Loucy (cell line): ENCODE data around the gene SMIM35.

Experiments used
- H2AFZ ChIP-seq: fragments of 200-600 bp; sonication (generic); 2 replicates; pipeline ENCODE4 v1.6.0; 2016; ENCODE audit warnings: antibody characterized with exemption, mild to moderate bottlenecking, low read length, moderate library complexity
- H3F3A ChIP-seq: fragments of 200-600 bp; 2 replicates; pipeline ENCODE4 v1.6.0; 2016; ENCODE audit warnings: antibody characterized with exemption, low read depth, mild to moderate bottlenecking
- H3K27me3 ChIP-seq: fragments of 200-600 bp; sonication (generic); 2 replicates; pipeline ENCODE4 v1.6.1; 2014; ENCODE audit warnings: low read length, mild to moderate bottlenecking; ENCODE audit not compliant: insufficient read depth, poor library complexity, severe bottlenecking
- H3K36me3 ChIP-seq: fragments of 200-600 bp; sonication (generic); 2 replicates; pipeline ENCODE4 v1.6.1; 2016; ENCODE audit warnings: low read length; ENCODE audit not compliant: insufficient read depth
- H3K4me1 ChIP-seq: fragments of 200-600 bp; sonication (generic); 2 replicates; pipeline ENCODE4 v1.5.1; 2014; ENCODE audit warnings: low read length, mild to moderate bottlenecking; ENCODE audit not compliant: insufficient read depth, poor library complexity, severe bottlenecking
- H3K4me2 ChIP-seq: fragments of 200-600 bp; sonication (generic); 2 replicates; pipeline ENCODE4 v1.6.0; 2014; ENCODE audit warnings: antibody characterized with exemption, low read length, low read depth, mild to moderate bottlenecking; ENCODE audit not compliant: poor library complexity, severe bottlenecking
- H3K4me3 ChIP-seq: fragments of 200-600 bp; sonication (generic); 2 replicates; pipeline ENCODE4 v1.5.1; 2014; ENCODE audit warnings: low read length, mild to moderate bottlenecking, mixed read lengths; ENCODE audit not compliant: poor library complexity, severe bottlenecking
- H3K79me2 ChIP-seq: fragments of 200-600 bp; sonication (generic); 2 replicates; pipeline ENCODE4 v1.6.1; 2014; ENCODE audit warnings: low read length; ENCODE audit not compliant: insufficient read depth
- H3K9ac ChIP-seq: fragments of 200-600 bp; sonication (generic); 2 replicates; pipeline ENCODE4 v1.6.0; 2014; ENCODE audit warnings: mild to moderate bottlenecking, low read depth, low read length, moderate library complexity; ENCODE audit not compliant: poor library complexity, severe bottlenecking
- H3K9me2 ChIP-seq: fragments of 200-600 bp; sonication (generic); replicated peaks from 2 replicates; pipeline ENCODE4 v1.6.1; 2016; ENCODE audit warnings: low read depth, low read length, mixed read lengths
- H3K9me3 ChIP-seq: fragments of 200-600 bp; sonication (generic); 2 replicates; pipeline ENCODE4 v1.6.1; 2014; ENCODE audit warnings: mild to moderate bottlenecking, antibody characterized with exemption, low read length, low read depth; ENCODE audit not compliant: insufficient read depth
- H4K20me1 ChIP-seq: fragments of 200-600 bp; sonication (generic); 2 replicates; pipeline ENCODE4 v1.6.0; 2014; ENCODE audit warnings: antibody characterized with exemption, low read length, mild to moderate bottlenecking; ENCODE audit not compliant: insufficient read depth, poor library complexity, severe bottlenecking
- EZH2phosphoT487 ChIP-seq: fragments of 200-600 bp; IDR thresholded peaks from 2 replicates; pipeline ENCODE4 v1.6.1; 2018; ENCODE audit warnings: antibody characterized with exemption, mild to moderate bottlenecking, moderate library complexity, borderline replicate concordance
- TF ChIP-seq, protein P1 (sequence below): fragments of 200-600 bp; sonication (generic); conservative IDR thresholded peaks from 2 replicates; pipeline ENCODE4 v1.5.1; 2014; ENCODE audit warnings: mild to moderate bottlenecking, antibody characterized with exemption, low read length

Gene SMIM35

DNA sequence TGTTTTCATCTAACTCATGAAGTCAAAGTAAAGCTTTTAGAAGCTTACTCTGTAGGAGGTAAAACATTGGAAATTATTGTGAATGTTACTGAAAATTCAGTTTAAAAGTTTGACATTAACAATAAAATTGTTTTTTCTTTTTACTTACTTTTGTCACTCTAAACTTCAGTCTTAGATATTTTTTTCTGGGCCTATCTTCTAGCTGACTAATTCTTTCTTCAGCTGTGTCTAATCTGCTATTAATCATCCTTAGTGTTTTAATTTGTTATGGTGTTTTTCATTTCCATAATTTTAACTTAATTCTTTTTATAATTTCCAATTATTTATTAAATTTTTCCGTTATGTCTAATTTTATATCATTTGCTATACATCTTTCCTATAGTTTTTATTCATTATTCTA, 65.6 kb downstream of the SMIM35 start:
- Histone ChIP-seq H4K20me1 (no peaks in the 10 kb centered on the region), H3K79me2 (no peaks in the 10 kb centered on the region), H3F3A (no peaks in the 10 kb centered on the region), H3K9me3 (0 out of 2 replicates have a peak, but pooled peaks cover 4% of the 10 kb centered on the region), H3K4me2 (no peak overlapping the region), H3K27me3 (no peaks in the 10 kb centered on the region), H3K4me3 (no peak overlapping the region), H3K9me2 (no peaks in the 10 kb centered on the region), H3K36me3 (no peaks in the 10 kb centered on the region), H3K9ac (no peak overlapping the region), H3K4me1 (peaks cover 3% of the 10 kb centered on the region), H2AFZ (no peak overlapping the region)
- TF ChIP-seq EZH2phosphoT487 = no peak
- TF ChIP-seq, protein P1, sequence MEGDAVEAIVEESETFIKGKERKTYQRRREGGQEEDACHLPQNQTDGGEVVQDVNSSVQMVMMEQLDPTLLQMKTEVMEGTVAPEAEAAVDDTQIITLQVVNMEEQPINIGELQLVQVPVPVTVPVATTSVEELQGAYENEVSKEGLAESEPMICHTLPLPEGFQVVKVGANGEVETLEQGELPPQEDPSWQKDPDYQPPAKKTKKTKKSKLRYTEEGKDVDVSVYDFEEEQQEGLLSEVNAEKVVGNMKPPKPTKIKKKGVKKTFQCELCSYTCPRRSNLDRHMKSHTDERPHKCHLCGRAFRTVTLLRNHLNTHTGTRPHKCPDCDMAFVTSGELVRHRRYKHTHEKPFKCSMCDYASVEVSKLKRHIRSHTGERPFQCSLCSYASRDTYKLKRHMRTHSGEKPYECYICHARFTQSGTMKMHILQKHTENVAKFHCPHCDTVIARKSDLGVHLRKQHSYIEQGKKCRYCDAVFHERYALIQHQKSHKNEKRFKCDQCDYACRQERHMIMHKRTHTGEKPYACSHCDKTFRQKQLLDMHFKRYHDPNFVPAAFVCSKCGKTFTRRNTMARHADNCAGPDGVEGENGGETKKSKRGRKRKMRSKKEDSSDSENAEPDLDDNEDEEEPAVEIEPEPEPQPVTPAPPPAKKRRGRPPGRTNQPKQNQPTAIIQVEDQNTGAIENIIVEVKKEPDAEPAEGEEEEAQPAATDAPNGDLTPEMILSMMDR = no peak

DNA sequence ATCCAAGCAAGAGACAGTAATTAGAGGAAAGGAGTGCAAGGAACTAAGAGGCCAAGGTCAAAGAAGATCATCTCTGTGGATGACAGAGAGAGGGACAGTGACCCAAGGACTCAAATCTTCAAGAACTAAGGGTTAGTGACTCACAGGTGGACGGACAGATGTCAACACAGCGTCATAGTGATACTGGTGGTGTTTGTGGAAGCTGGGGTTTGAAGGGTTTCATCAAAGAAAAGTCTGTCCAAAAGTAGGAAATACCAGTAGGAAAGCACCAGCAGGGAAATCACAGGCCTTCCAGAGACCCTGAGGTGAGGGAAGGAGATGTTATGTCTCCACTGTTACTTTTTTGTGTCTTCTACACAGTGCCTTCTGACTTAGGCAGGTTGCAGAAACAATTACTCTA, 68.4 kb downstream of the SMIM35 start:
- no peak overlapping the region for H3K4me2 ChIP-seq
- H3K9me3 ChIP-seq = 0 out of 2 replicates have a peak, but pooled peaks cover 4% of the 10 kb centered on the region
- H4K20me1 ChIP-seq = no peaks in the 10 kb centered on the region
- H3K27me3 ChIP-seq = no peaks in the 10 kb centered on the region
- no peak overlapping the region for H2AFZ ChIP-seq
- H3K9ac ChIP-seq = no peak overlapping the region
- H3F3A ChIP-seq = no peaks in the 10 kb centered on the region
- H3K4me1 ChIP-seq = peaks cover 16% of the 10 kb centered on the region
- no peak for TF ChIP-seq EZH2phosphoT487
- TF ChIP-seq, protein P1 = no peak
- no peaks in the 10 kb centered on the region for H3K79me2 ChIP-seq
- no peak overlapping the region for H3K4me3 ChIP-seq
- no peaks in the 10 kb centered on the region for H3K36me3 ChIP-seq
- no peaks in the 10 kb centered on the region for H3K9me2 ChIP-seq

DNA sequence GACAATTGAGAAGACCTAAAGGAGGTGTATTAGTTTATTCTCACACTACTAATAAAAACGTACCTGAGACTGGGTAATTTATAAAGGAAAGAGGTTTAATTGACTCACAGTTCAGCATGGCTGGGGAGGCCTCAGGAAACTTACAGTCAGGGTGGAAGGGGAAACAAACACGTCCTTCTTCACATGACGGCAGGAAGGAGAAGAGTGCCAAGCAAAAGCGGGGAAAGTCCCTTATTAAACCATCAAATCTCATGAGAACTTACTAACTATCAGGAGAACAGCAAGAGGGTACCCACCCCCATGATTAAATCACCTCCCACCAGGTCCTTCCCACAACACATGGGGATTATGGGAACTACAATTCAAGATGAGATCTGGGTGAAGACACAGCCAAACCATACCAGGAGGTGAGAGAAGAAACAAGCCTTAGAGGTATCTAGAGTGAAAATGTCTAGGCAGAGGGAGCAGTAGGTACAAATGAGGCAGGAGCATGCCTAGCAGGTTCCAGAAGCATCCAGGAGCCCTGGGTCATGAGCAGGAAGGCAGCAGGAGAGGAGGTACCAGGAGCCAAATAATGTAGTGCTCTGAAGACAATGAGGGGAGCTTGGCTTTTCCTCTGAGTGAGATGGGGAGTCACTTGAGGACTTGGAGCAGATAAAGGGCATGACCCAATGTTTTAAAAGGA, 69.0 kb downstream of the SMIM35 start:
- no peak overlapping the region for H3K4me2 ChIP-seq
- no peaks in the 10 kb centered on the region for H4K20me1 ChIP-seq
- no peaks in the 10 kb centered on the region for H3K9me2 ChIP-seq

More for the DNA sequence above, 69.0 kb downstream of the SMIM35 start:
- Histone ChIP-seq H2AFZ (no peak overlapping the region), H3K4me3 (no peak overlapping the region), H3K9ac (no peak overlapping the region), H3K79me2 (no peaks in the 10 kb centered on the region), H3K36me3 (no peaks in the 10 kb centered on the region), H3K4me1 (peaks cover 16% of the 10 kb centered on the region), H3F3A (no peaks in the 10 kb centered on the region), H3K9me3 (0 out of 2 replicates have a peak, but pooled peaks cover 4% of the 10 kb centered on the region), H3K27me3 (no peaks in the 10 kb centered on the region)
- TF ChIP-seq, protein P1 = no peak
- TF ChIP-seq EZH2phosphoT487 = no peak
